ENCODE measurements around the gene BTC.

DNA sequence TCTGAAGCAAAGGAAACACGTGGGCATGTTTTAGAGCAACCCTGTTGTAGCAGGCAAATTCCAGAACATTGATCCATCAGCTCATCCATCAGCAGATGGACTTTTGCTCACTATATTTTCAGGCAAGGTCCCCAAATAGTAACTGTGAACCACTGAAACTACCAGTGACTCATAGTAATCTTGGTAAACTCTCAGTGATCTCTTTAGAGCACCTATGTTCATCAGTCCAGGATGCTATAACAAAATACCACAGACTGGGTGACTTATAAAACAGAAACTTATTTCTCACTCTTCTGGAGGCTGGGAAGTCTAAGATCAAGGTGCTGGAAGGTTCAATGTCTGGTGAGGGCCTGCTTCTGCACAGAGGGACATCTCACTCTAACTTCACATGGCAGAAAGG, 28.9 kb upstream of the BTC start:
- TF ChIP-seq POLR2A (IDR thresholded peaks at IDR 0.05; ENCODE audit: low read length) (no peak), GATA1 (IDR thresholded peaks at IDR 0.05; ENCODE audit: low read depth, low read length) (no peak)
